HFF-Myc (cell line): ENCODE measurements around the gene ATP11A.

Experiments used
- DNase-seq: peaks from one replicate; pipeline ENCODE4 v3.0.0-alpha.2; 2011; ENCODE audit warnings: low read depth; ENCODE audit errors: extremely low read depth
- H3K4me3 ChIP-seq: replicated peaks from 2 replicates; pipeline ENCODE4 v1.5.1; 2011; ENCODE audit warnings: low read depth, mild to moderate bottlenecking, control low read depth, low read length
- CTCF ChIP-seq: IDR thresholded peaks from 2 replicates; pipeline ENCODE4 v1.5.1; 2012; ENCODE audit warnings: mild to moderate bottlenecking, low read depth, low read length, control low read depth; ENCODE audit errors: missing control alignments

The ATP11A gene

GRCh38 chr13:112700291-112701060 is 10.6 kb downstream of the ATP11A start:
- no peak for DNase-seq
- H3K4me3 ChIP-seq: no peak overlapping the region
- no peak for TF ChIP-seq CTCF

GRCh38 chr13:112702341-112702985 is 12.6 kb downstream of the ATP11A start:
- no peak for TF ChIP-seq CTCF
- DNase-seq: no peak
- no peak overlapping the region for H3K4me3 ChIP-seq

GRCh38 chr13:112702986-112703379 is 13.1 kb downstream of the ATP11A start:
- no peak for TF ChIP-seq CTCF
- H3K4me3 ChIP-seq: no peak overlapping the region
- DNase-seq: no peak

- no peak overlapping the region for H3K4me3 ChIP-seq
- no peak for TF ChIP-seq CTCF
- DNase-seq: no peak
Observed at GRCh38 chr13:112703449-112704284, 13.8 kb downstream of the ATP11A start.

- no peak for TF ChIP-seq CTCF
- no peak overlapping the region for H3K4me3 ChIP-seq
- DNase-seq: no peak
Observed at GRCh38 chr13:112704308-112705145, 14.7 kb downstream of the ATP11A start.

- no peak for DNase-seq
- H3K4me3 ChIP-seq: no peak overlapping the region
- no peak for TF ChIP-seq CTCF
Observed at GRCh38 chr13:112705286-112705685, 15.4 kb downstream of the ATP11A start.
